ENCODE measurements around the gene TRIM13.

- no peak for TF ChIP-seq CTBP1 (IDR thresholded peaks at IDR 0.05; ENCODE audit: borderline replicate concordance)
- no peak for TF ChIP-seq L3MBTL2 (conservative IDR thresholded peaks at IDR 0.05)
- TF ChIP-seq FOXM1 (IDR thresholded peaks at IDR 0.05; ENCODE audit: borderline replicate concordance) = no peak
- no peak for TF ChIP-seq SP1 (IDR thresholded peaks at IDR 0.05)
- no peak for TF ChIP-seq HDGF (IDR thresholded peaks at IDR 0.05; ENCODE audit: borderline replicate concordance)
- TF ChIP-seq ZNF384 (IDR thresholded peaks at IDR 0.05) = no peak
- TF ChIP-seq PKNOX1 (IDR thresholded peaks at IDR 0.05) = no peak
- TF ChIP-seq ELF4 (IDR thresholded peaks at IDR 0.05) = no peak
- no peak for TF ChIP-seq SUZ12 (IDR thresholded peaks at IDR 0.05)
- no peak for TF ChIP-seq ARNT (IDR thresholded peaks at IDR 0.05)
- TF ChIP-seq BHLHE40 (IDR thresholded peaks at IDR 0.05; ENCODE audit: borderline replicate concordance) = no peak
- TF ChIP-seq FOXK2 (IDR thresholded peaks at IDR 0.05) = no peak
Observed at GRCh38 chr13:50065712-50066111, 68.9 kb downstream of the TRIM13 start.

Measured in HEK293T (cell line).